Anterior cingulate cortex (tissue), 58 donors: ENCODE data around the gene LDLRAD3.
"Not testable (repeated sequence)": the region's sequence is repeated elsewhere in the genome, so short reads cannot be mapped to it uniquely, and the experiment has no call there.

Source experiments
- DNase-seq, 58 donors: peaks; one replicate each; lab custom pipeline; 2025; lab: John Stamatoyannopoulos, UW

LDLRAD3 gene

DNA sequence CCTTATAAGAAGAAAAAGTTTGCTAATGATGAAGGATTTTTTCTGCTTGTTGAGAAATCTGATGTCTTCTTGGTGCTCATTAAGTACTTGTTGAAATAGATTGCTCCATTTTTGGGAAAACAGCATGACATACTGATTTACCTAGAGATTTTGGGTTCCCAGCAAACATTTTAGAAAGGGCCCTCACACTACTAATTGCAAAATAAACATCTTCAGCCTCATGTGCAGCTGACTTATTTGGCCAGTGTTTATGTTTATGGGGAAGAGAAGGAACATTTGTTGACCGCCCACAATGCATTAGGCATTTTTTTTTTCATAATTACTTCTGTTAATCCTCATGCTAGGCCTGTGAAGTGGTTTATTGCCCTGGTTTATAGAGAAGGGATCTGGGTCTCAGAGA, 40.1 kb downstream of the LDLRAD3 start:
- DNase-seq = no peak

DNA sequence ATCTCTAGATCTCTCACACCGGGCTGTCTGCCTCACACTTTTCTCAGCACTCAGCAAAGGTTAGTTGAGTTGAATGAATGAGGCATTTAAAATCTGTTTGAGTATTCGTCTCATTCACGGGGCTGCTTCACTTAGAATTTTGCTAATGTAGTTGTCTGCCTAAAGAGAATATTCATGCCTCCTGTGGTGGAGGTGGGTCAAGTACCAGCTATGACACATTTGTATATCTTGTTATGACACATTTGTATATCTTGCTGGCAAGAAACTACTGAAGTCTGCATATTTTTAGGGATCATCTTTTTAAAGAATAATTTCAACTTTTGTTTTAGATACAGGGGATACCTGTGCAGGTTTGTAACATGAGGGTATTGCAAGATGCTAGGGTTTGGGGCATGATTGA, 43.1 kb downstream of the LDLRAD3 start:
- no peak for DNase-seq

DNA sequence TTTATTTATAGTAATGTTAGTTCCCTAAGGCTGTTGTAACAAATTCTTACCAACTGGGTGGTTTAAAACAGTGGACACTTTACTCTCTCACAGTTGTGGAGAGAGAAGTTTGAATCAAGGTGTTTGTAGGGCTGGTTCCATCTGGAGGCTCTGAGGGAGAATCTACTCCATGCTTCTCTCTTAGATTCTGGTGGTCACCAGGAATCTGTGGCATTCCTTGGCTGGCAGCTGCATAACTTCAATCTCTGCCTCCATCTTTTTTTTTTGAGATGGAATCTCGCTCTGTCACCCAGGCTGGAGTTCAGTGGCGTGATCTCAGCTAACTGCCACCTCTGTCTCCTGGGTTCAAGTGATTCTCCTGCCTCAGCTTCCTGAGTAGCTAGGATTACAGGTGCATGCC, 46.3 kb downstream of the LDLRAD3 start:
- no peak for DNase-seq

DNA sequence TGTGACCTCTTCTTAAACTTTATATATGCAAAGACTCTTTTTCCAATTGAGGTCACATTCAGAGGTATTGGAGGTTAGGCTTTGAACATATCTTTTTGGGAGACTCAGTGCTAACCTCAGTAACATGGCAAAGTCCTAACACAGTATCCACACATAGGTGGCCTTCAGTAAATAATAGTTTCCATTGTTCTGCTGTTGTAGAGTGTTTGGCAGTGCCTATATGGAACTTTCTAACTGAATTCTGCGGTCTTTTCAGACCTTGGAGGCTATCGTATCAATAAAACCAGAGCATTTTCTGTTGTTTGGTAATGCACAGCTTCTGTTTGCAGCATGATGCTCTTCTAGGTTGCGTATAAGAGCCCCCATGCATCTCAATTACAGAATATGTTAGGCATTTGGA, 47.0 kb downstream of the LDLRAD3 start:
- no peak for DNase-seq

DNA sequence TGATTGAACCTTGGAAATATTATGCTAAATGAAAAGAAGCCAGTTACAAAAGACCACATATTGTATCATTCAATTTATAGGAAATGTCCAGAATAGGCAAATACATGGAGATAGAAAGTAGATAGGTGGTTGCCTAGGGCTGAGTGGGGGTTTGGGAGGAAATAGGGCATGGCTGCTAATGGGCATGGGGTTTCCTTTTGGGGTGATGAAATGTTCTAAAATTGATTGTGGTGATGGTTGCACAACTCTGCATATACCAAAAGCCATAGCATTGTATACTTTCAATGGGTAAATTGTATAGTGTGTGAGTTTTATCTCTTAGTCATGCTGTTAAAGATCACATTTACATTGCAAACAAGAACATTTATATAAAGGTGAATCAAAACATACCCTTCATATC, 48.7 kb downstream of the LDLRAD3 start:
- DNase-seq = no peak

DNA sequence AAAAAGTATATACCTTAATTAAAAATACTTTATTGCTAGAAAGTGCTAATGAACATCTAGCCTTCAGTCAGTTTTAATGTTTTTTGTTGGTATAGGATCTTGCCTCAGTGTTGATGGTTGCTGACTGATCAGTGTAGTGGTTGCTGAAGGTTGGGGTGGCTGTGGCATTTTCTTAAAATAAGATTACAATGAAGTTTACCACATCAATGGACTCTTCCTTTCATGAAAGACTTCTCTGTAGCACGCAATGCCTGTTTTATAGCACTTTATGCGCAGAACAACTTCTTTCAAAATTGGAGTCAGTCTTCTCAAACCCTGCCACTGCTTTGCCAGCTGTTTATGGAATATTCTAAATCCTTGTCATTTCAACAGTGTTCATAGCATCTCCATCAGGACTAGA, 50.6 kb downstream of the LDLRAD3 start:
- DNase-seq = no peak

DNA sequence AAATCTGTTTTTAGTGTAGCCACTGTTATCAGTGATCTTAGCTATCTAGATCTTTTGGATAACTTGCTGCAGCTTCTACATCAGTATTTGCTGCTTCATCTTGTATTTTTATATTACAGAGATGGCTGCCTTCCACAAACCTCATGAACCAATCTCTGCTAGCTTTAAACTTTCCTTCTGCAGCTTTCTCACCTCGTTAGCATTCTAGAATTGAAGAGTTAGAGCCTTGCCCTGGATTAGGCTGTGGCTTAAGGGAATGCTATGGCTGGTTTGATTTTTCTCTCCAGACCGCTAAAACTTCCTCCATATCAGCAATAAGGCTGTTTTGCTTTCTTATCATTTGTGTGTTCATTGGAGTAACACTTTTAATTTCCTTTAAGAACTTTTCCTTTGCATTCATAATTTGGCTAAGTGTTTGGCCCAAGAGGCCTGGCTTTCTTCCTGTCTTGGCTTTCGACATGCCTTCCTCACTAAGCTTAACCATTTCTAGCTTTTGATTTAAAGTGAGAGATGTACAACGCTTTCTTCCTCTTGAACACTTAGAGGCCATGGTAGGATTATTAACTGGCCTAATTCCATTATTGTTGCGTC, 51.9 kb downstream of the LDLRAD3 start:
- DNase-seq = no peak

DNA sequence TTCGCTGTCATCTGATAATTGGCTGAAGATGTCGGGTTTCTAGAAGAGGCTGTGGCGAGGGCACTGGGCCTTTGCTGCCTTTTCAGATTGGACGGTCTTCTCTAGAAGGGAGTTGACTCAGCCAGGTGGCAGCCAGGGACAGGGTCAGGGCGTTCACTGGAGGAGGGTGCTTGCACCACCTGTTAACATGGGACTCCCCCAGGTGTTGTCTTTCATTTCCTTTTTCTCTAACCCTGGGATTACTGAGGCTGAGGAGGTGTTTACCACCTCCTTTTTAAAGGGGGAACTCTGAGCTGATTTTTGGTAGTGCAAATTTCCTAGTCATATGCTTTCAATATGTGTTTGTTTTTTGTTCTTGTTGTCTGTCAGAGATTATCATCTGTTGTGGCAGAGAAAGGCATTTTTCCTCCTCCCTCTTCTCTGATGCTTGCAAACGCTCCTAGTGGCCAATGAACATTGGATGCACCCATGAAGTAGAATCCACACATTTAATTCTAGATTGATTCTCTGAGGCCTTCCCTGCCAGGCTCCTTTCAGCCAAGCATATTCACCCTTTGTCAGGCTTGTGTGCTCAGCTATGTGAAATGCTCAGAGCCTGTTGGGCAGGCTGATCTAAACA, 54.1 kb downstream of the LDLRAD3 start:
- no peak for DNase-seq

DNA sequence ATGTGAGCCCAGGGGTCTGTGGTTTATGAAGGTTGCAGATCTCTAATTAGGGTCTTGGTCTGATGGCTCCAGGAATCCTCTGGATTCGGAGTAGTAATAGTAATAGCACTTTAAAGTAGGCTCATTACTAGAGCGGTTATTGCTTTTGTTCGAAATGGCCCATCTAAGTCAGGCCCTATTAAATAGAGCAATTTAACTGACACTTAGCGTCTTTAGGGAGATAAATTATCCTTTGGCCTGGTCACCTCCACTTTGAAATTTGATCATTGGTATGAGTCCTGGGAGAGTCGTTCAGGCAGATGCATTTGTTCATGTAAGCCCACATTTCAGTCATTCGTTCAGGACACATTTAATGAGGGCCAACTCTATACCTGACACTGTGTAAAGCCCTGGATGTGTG, 54.8 kb downstream of the LDLRAD3 start:
- no peak for DNase-seq

GRCh38 chr11:36000616-36001190, 56.8 kb downstream of the LDLRAD3 start:
- no peak for DNase-seq

DNA sequence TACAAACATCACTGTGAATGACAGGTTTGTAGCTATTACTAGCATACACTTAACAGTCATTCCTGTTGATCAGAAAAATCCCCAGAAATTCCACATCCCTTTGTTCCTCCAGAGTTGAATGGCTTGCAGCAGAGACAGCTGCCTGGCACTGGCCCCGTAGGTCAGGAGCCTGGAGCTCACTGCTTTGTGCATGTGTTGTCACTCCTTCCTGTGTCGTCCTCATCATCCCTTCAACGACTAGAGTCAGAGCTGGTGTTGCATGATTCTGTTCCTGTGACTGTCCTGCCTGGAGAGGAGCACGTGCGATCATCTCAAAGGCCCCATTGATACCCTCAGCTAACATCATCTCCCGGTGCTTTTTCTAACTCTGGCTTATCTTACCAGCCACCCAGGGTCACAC, 58.3 kb downstream of the LDLRAD3 start:
- peak in 33 of 58 donors; percentile 2 to 76 (median 25) for DNase-seq

DNA sequence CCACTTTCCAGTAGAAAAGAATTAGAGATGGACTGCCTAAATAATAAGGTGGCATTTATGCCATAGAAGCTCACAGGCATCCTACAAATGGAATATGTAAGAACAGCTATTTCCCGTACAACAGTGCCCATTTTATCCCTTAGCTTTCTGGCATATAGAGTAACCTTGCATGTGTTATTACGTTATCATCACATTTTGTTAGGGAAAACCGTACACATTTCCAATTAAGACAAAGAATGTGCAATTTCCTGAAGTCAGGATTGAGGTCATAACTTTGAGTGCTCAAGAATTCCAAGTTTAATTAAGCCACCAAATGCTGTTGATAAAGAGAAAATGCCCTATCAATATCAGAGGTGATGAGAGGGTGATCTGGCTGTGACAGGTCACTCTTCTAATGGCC, 58.9 kb downstream of the LDLRAD3 start:
- no peak for DNase-seq

GRCh38 chr11:36006556-36006955, 62.7 kb downstream of the LDLRAD3 start:
- DNase-seq = no peak

DNA sequence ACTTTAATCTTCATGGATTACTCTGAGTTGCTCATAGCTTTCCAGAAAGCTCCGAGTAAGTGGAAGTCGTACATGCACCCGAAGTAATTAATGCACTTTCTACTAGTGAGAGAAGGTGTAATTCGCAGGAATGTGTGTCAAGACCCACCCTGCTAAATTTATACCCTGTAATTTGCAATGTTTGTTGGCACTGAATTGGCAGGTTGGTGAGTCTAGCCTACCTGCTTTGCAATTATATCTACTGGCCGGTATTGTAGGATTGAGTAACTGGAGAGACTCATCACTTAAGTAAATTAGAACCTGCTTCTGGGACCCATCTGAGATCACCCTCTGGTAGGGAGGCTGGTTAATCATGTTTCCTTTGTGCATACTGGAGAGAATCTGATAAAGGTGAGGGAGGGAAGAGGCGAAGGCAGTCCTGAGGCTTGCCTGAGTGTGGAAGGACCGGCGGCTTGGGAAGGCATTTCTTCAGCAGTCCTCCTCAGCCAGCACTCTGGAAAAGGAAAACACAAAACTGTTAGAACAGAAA, 63.3 kb downstream of the LDLRAD3 start:
- no peak for DNase-seq

DNA sequence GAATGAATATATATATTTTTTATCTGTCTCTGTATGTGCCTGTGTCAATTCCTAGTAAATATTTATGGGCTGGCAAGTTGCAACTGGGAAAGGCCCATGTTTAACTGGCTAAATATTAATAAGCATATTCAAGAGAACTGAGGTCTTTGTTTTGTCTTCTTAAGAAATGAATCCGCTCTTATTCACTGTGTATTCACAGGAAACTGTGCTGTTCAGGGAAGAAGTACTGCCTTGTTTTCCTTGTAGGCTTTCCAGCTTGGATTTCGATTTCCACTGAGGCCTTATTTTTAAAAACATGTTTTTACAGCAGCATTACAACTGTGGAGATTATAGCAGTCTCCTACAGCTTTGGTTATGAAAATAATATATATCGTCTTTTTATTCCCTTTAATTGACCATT, 64.7 kb downstream of the LDLRAD3 start:
- DNase-seq = peak in 1 of 58 donors; percentile 9

DNA sequence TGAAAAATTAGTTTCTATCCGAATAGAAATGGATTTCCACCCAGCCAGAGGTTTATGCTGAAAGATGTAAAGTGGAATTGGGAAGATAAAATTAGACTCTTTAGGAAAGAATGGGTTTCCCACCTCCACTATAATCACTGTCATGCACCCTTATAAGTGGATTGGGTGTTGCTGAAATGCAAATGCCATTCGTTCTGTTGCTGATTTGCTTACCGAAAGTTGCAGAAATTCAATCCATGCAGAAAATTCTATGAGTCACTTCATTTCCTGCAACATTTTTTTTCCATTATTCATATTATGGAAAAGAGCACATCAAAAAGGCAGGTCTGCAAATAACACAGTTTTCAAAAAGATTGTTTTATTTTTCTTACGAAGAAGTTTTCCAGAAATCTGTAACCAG, 65.6 kb downstream of the LDLRAD3 start:
- DNase-seq = no peak

DNA sequence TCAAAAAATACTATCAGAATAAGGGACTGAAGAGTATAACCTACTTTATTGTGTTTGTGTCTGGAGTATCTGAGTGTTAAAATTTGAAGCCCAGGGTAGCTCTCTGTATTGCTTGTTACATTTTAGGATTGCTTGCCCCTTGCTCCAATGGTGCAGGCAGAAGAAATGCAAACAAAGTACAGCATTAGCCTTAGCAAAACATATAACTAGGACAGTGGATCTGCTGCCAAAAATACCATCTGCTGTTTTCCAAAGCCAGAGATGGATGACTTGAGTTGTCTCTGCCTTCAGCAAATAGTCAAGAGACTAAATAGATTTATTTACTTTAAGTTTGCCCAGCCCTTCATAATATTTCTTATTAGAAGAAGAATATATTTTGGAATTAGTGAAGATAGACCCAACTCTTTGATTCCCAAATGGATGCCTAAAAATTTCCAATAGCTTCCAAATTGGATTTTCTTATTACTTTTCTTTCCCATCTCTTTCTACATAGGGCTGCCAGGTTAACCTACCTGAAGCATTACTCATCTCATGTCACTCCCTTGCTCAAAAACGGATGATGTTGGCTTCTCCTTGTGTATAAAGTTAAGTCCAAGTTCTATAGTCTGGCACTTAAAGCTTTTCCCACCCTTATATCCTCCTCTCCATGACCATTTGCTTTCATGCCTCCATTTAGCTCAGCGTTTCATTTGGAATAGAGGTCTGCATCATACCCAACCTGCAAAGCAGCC, 66.3 kb downstream of the LDLRAD3 start:
- DNase-seq = peak in 5 of 58 donors; percentile 5 to 44 (median 17)

DNA sequence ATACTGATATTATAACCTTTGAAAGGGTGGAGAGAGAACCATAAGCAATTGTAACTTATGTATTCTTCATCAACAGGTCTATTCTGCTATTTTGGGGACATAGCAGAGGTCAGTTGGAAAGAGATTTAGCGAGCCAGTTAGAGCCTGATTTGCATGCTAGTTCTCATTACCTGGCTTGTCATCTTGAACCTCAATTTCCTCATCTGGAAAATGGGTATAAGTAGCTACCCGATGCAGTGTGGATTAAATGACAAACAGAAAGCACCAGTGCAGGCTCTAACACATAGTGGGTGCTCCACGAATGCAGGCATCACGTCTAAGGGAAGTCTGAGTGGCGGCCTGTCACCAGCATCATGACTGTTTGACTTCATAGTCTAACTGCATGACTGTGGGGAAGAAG, 67.7 kb downstream of the LDLRAD3 start:
- DNase-seq = no peak

GRCh38 chr11:36012455-36012854, 68.6 kb downstream of the LDLRAD3 start:
- DNase-seq = no peak

- DNase-seq = no peak
These were observed 69.1 kb downstream of the LDLRAD3 start for GRCh38 chr11:36012979-36013378.

- not testable (repeated sequence) for DNase-seq
These were observed 69.6 kb downstream of the LDLRAD3 start for GRCh38 chr11:36013446-36013845.
